Activated CD4-positive, CD25-positive, alpha-beta regulatory T cell treated with anti-CD3 and anti-CD28 coated beads, Interleukin-2, amount 50 U/mL, for 16 hours (primary cell): ENCODE results near the gene PI4K2A.

Experiments used
- DNase-seq: peaks from one replicate; pipeline ENCODE4 v3.0.0-alpha.2; 2020; ENCODE audit warnings: low read depth, low spot score

PI4K2A gene

GRCh38 chr10:97640174-97640867 lies at the start of gene PI4K2A:
PI4K2A (plus strand) TSS chr10:97640671; CDS start chr10:97640743, 72 bp downstream.
- peak; percentile 99 for DNase-seq

GRCh38 chr10:97590748-97591495 lies 49.5 kb upstream of the PI4K2A start:
- DNase-seq, result no peak

DNA sequence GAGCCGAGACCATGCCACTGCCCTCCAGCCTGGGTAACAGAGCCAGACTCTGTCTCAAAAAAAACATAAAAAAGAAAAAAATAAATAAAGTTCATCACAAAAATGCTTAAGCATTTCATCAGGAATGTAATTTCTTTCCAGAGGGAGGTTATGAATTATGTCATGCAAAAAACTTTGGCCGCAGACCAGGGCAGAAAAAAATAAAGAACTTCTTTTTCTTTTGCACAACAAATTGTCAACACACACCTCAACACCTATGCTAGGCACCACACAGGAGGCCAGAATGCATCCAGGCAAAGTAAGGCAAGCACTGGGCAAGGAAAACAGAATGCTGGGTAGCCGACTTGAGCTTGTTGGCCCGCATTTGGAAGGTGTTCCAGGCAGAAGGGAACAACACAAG lies 47.0 kb upstream of the PI4K2A start:
- no peak for DNase-seq

- no peak for DNase-seq
Observed at GRCh38 chr10:97596101-97597082, 44.1 kb upstream of the PI4K2A start.

GRCh38 chr10:97597778-97598177 lies 42.7 kb upstream of the PI4K2A start:
- DNase-seq, result no peak

GRCh38 chr10:97598407-97599271 lies 41.8 kb upstream of the PI4K2A start:
- no peak for DNase-seq

GRCh38 chr10:97599272-97599619 lies 41.2 kb upstream of the PI4K2A start:
- DNase-seq, result no peak

GRCh38 chr10:97600616-97601015 lies 39.9 kb upstream of the PI4K2A start:
- no peak for DNase-seq

- DNase-seq, result no peak
Observed at GRCh38 chr10:97601268-97602215, 38.9 kb upstream of the PI4K2A start.

- DNase-seq, result no peak
Observed at GRCh38 chr10:97607095-97607636, 33.3 kb upstream of the PI4K2A start.

DNA sequence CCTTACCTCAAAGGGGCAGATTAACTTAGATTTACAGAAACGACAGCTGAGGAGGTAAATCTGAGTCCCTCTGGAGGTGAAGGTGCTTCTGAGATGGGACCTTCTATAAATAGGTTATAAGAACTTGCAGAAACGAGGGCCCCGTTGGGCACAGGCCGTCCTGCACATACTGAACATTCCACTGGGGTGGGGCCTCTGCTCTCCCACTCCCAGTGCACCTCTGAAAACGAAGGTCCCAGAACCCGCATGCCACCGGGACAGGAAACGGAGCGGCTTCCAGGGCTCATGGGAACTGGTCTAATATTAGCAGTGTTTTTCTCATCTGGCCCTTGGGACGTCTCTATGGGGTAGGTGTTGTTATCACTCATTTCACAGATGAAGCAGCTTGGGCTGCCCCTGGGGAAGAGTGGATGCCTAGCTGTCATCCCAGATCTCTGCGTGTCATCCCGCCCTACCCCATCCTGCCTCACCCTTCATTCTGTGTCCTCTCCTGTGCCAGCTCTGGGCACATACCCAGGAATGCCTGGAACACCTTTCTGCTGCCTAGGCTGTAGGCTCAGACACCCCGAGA lies 31.4 kb upstream of the PI4K2A start:
- no peak for DNase-seq

DNA sequence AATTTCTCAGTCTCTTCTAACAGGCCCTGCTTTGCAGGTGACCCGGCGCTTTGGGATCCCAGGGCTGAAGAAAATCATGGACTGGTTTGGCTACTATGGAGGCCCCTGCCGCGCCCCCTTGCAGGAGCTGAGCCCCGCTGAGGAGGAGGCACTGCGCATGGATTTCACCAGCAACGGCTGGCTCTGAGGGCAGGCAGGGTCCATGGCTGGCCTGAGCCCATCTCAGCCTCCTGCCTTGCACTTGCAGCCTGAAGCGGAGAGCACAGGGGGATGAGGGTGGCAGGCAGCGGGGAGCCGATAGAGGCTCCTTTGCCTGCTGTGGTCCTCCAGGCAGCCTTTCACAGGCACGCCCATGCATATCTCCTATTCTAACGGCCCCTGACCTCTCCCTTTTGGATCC lies 29.0 kb upstream of the PI4K2A start:
- no peak for DNase-seq

DNA sequence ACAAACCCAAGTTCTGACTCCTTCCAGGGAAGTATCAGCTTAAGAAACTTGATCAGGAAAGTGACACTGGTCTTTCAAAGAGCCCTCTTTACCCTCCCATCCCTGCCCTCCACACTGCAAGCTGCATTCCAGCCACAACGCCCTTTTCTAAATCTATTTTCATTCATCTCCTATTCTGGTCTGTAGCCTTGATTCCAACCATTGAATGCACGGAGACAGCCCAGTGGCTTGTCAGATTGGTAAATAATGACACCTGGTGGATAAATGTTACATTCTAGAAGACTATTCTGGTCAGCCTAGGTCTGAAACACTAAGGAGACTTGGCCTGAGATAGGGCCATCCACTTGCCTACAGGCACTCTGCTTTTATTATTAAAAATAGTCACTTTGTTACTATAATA lies 28.1 kb upstream of the PI4K2A start:
- no peak for DNase-seq

DNA sequence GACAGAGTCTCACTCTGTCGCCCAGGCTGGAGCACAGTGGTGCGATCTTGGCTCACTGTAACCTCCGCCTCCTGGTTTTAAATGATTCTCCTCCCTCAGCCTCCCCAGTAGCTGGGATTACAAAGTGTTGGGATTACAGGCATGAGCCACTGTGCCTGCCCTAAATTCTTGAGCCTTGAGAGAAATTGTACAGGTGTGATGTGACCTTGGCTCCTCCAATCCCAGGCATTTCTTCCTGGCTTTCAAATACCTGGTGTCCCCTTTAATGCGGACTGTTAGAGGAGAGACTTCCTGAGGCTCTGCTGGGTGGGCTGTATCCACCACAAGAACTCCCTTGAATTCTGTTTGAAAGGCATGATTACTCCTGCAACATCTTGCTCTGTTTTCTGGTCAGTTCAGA lies 22.2 kb upstream of the PI4K2A start:
- DNase-seq, result no peak

DNA sequence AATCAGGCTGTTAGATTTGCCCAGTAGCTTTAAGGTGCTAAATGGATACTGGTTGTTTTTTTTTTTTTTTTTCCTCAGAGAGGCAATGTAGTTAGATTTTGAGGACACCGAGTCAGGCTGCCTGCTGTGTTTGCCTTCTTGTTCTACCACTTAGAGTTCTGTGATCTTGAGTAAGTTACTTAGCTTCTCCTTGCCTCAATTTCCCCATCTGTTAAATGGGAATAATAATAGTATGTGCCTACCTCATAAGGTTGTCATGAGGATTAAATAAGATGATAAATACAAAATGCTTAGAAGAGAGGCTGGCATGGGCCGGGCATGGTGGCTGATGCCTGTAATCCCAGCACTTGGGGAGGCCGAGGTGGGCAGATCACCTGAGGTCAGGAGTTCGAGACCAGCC lies 21.7 kb upstream of the PI4K2A start:
- no peak for DNase-seq

GRCh38 chr10:97623277-97623676 lies 17.2 kb upstream of the PI4K2A start:
- no peak for DNase-seq

- DNase-seq, result no peak
Observed at GRCh38 chr10:97627731-97628130, 12.7 kb upstream of the PI4K2A start.

DNA sequence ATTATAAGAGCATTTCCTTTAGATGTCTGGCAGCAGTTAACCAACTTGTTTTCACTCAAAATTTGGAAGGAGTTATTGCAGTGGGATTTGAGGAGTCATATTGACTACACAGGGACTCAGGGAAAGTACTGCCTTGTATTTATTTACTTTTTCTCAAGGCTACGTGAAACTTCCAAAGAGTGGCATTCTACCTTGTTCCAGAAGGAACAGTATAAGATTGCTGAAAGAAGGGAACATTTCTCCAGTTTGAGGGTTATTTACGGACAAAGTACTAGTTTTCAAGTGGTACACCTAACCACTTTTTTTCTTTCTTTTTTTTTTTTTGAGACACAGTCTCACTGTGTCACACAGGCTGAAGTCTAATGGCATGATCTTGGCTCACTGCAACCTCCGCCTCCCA lies 12.2 kb upstream of the PI4K2A start:
- no peak for DNase-seq

DNA sequence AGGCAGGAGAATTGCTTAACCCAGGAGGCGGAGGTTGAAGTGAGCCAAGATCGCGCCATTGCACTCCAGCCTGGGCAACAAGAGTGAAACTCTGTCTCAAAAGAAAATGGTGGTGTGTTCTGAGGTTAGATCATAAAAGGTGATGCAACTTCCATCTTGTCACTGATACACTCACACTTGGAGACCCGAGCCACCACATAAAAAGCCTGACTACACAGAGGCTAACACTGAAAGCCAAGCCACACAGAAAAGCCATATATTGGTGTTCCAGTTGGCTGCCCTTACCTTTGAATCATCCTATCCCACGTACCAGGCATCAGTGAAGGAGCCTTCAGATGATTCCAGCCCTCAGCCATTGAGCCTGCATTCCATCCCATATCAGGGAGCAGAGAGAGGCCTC lies 11.2 kb upstream of the PI4K2A start:
- DNase-seq, result no peak
